ENCODE data around the gene TBC1D4. TPM values are rescaled to one million over a fixed set of nuclear protein-coding genes. Genes with fewer than 3 reads are reported as not detected.
"Not testable (repeated sequence)": the region's sequence is repeated elsewhere in the genome, so short reads cannot be mapped to it uniquely, and the experiment has no call there.

TBC1D4 gene
- total and polyA plus RNA-seq, 7 donors, result 5.4 to 15.0 (median 7.8) TPM

DNA sequence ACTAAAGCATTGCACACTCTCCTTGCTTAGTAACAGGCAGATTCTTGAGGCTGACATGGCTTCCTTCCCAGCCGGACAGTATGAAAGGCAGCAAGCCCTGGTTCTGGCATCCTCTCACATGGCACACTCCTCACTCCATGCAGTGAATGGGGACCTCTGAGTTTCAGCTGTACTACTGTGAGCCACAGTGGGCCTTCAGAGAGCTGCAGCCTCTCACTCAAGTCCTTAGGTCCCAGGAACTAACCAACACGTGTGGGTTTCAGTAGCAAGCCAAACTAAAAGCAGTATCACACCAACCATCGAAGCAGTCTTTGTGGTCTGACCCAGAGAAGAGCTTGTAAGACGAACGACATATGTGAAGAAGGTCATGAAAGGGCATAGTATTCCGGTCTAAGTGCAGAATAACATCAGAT is 128.2 kb downstream of the TBC1D4 start:
- Histone ChIP-seq H3K4me1 (peaks cover 0 to 10% (median 2%) of the 10 kb centered on the region in 4 donors), H3K4me3 (no peak overlapping the region), H3K27ac (no peak overlapping the region), H3K36me3 (no peaks in the 10 kb centered on the region), H3K9me3 (no peaks in the 10 kb centered on the region), H3K27me3 (no peaks in the 10 kb centered on the region)
- DNase-seq, result no peak
- WGBS, 2 donors, result 85 to 89% methylated on average over 6 of the region's 6 CpGs
- TF ChIP-seq EP300 (IDR thresholded peaks at IDR 0.05), result no peak
- TF ChIP-seq, protein P1, sequence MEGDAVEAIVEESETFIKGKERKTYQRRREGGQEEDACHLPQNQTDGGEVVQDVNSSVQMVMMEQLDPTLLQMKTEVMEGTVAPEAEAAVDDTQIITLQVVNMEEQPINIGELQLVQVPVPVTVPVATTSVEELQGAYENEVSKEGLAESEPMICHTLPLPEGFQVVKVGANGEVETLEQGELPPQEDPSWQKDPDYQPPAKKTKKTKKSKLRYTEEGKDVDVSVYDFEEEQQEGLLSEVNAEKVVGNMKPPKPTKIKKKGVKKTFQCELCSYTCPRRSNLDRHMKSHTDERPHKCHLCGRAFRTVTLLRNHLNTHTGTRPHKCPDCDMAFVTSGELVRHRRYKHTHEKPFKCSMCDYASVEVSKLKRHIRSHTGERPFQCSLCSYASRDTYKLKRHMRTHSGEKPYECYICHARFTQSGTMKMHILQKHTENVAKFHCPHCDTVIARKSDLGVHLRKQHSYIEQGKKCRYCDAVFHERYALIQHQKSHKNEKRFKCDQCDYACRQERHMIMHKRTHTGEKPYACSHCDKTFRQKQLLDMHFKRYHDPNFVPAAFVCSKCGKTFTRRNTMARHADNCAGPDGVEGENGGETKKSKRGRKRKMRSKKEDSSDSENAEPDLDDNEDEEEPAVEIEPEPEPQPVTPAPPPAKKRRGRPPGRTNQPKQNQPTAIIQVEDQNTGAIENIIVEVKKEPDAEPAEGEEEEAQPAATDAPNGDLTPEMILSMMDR (IDR thresholded peaks at IDR 0.05), result no peak
- no peak for TF ChIP-seq POLR2AphosphoS5 (IDR thresholded peaks at IDR 0.05)
- no peak for TF ChIP-seq POLR2A (IDR thresholded peaks at IDR 0.05)
- intact Hi-C loops (cut with DNase I), result no loop called here

DNA sequence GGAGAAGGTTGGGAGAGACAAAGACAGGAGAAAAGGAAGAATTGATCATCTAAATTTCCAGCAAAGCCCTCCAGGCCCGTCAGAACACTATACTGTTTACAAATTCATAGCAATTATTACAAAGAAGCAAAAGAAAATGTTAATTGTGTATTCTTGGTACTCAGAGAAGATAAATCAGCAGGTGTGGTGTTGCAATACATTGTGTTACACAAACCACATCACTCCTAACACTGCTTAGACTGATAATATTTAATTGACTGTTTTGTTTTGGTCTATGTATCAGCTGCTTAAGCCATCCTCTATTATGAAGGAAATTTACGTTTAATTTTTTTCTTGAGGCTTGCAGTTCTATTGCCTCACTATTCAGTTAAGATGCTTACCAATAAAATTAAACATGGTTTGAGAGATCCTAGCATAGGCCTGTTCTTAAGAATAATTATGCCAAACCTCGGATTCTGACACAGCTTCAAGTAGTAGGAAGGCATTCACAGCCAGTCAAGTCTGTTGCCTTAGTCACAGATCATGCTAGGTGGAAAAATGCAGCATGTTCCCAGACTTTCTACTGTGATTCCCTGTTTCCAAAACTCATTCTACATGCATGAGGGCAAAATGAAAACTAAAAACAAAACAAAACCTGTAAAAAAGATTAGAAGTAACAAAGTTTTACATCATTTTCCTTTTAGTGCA is 129.2 kb downstream of the TBC1D4 start:
- no peak overlapping the region for H3K27ac ChIP-seq
- peaks cover 0 to 10% (median 2%) of the 10 kb centered on the region in 4 donors for H3K4me1 ChIP-seq
- TF ChIP-seq POLR2A (IDR thresholded peaks at IDR 0.05), result no peak
- TF ChIP-seq, protein P1 (IDR thresholded peaks at IDR 0.05), result no peak
- no peak for TF ChIP-seq POLR2AphosphoS5 (IDR thresholded peaks at IDR 0.05)
- TF ChIP-seq EP300 (IDR thresholded peaks at IDR 0.05), result no peak
- no peaks in the 10 kb centered on the region for H3K27me3 ChIP-seq
- H3K9me3 ChIP-seq, result no peaks in the 10 kb centered on the region
- 92 to 93% methylated on average over 3 of the region's 3 CpGs for WGBS, 2 donors
- no peaks in the 10 kb centered on the region for H3K36me3 ChIP-seq
- no peak overlapping the region for H3K4me3 ChIP-seq
- DNase-seq, result no peak
- intact Hi-C loops (cut with DNase I), result no loop called here

DNA sequence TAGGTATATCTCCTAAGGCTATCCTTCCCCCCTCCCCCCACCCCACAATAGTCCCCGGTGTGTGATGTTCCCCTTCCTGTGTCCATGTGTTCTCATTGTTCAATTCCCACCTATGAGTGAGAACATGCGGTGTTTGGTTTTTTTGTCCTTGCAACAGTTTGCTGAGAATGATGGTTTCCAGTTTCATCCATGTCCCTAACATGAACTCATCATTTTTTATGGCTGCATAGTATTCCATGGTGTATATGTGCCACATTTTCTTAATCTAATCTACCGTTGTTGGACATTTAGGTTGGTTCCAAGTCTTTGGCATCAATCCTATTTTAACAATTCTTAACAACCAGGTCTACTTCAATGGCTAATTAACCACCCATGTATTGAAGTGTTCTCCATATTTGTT is 130.4 kb downstream of the TBC1D4 start:
- H3K27me3 ChIP-seq; DNase-seq; H3K4me3 ChIP-seq; H3K36me3 ChIP-seq; intact Hi-C loops (cut with DNase I); H3K9me3 ChIP-seq; H3K27ac ChIP-seq: not testable (repeated sequence)
- peaks cover 0 to 10% (median 2%) of the 10 kb centered on the region in 4 donors for H3K4me1 ChIP-seq
- 96 to 98% methylated on average over 3 of the region's 3 CpGs for WGBS, 2 donors

DNA sequence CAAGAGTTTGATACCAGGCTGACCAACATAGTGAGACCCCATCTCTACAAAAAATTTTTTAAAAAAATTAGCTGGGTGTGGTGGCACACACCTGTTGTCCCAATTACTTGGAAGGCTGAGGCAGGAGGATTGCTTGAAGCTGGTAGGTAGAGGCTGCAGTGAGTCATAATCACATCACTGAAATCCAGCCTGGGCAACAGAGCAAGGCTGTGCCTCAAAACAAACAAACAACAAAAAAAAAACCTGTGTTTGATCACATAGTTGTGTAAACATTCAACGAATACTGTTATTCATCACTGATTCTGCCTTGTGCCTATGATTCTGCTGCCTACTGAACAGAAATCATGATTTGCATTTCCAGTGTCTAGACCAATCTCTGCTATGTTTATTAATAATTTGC is 134.0 kb downstream of the TBC1D4 start:
- Histone ChIP-seq H3K9me3 (no peaks in the 10 kb centered on the region), H3K4me1 (peaks cover 0 to under 1% (median 0%) of the 10 kb centered on the region in 4 donors), H3K27ac (no peak overlapping the region), H3K27me3 (no peaks in the 10 kb centered on the region), H3K36me3 (no peaks in the 10 kb centered on the region), H3K4me3 (no peak overlapping the region)
- DNase-seq, result no peak
- TF ChIP-seq POLR2A (IDR thresholded peaks at IDR 0.05) (no peak), EP300 (IDR thresholded peaks at IDR 0.05) (no peak), POLR2AphosphoS5 (IDR thresholded peaks at IDR 0.05) (no peak)
- TF ChIP-seq, protein P1 (IDR thresholded peaks at IDR 0.05), result no peak
- intact Hi-C loops (cut with DNase I), result no loop called here
- 57 to 88% methylated on average over 1 of the region's 1 CpG for WGBS, 2 donors

DNA sequence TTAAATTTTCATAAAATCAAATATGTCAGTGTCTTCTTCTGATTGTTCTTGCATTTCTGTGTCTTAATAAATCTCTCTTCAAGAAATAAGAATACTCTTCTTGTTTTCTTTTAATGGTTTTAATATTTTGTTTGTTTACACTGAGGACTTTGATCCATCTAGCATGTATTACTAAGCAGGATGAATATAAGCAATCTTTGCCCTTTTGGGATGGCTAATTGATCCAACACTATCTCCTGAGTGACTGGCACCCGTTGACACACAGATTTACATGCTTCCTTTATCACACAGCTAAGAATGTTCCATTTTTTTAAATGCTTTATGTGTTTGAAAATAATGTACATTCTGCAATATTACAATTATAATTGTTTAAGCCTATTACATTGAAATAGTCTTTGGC is 134.5 kb downstream of the TBC1D4 start:
- Histone ChIP-seq H3K4me3 (no peak overlapping the region), H3K36me3 (no peaks in the 10 kb centered on the region), H3K9me3 (no peaks in the 10 kb centered on the region), H3K27me3 (no peaks in the 10 kb centered on the region), H3K27ac (no peak overlapping the region), H3K4me1 (no peaks in the 10 kb centered on the region)
- intact Hi-C loops (cut with DNase I), result no loop called here
- no peak for TF ChIP-seq POLR2A (IDR thresholded peaks at IDR 0.05)
- TF ChIP-seq EP300 (IDR thresholded peaks at IDR 0.05), result no peak
- TF ChIP-seq POLR2AphosphoS5 (IDR thresholded peaks at IDR 0.05), result no peak
- TF ChIP-seq, protein P1 (IDR thresholded peaks at IDR 0.05), result no peak
- 57 to 84% methylated on average over 1 of the region's 1 CpG for WGBS, 2 donors
- DNase-seq, result no peak
